Right atrium auricular region (tissue), 2 donors: ENCODE data around the gene NDUFB6. TPM values are rescaled to one million over a fixed set of nuclear protein-coding genes. Genes with fewer than 3 reads are reported as not detected.
"Not testable (repeated sequence)": the region's sequence is repeated elsewhere in the genome, so short reads cannot be mapped to it uniquely, and the experiment has no call there.

Experiments used
- DNase-seq: peaks from one replicate; pipeline ENCODE4 v3.0.0-alpha.2; 2019; ENCODE audit warnings: low spot score
- H3K27ac ChIP-seq, 2 donors: fragments of 200-600 bp; sonication (generic); 1 replicate in 1 of 2; 2 replicates in 1 of 2; pipeline ENCODE4 v1.5.1; 2016 to 2019
- H3K27me3 ChIP-seq, 2 donors: fragments of 200-600 bp; sonication (generic); one replicate each; pipeline versions ENCODE4 v1.5.1 to v1.6.0; 2017 to 2019
- H3K36me3 ChIP-seq: fragments of 200-600 bp; sonication (generic); one replicate; pipeline ENCODE4 v1.5.1; 2016
- H3K4me1 ChIP-seq, 2 donors: fragments of 200-600 bp; sonication (generic); one replicate each; pipeline versions ENCODE4 v1.5.1 to v1.6.0; 2017 to 2019
- H3K4me3 ChIP-seq, 2 donors: fragments of 200-600 bp; sonication (generic); 1 replicate in 1 of 2; 2 replicates in 1 of 2; pipeline ENCODE4 v1.5.1; 2017 to 2019; ENCODE audit warnings: mild to moderate bottlenecking in 1 of 2, moderate library complexity in 1 of 2
- H3K9me3 ChIP-seq, 2 donors: fragments of 200-600 bp; sonication (generic); one replicate each; pipeline ENCODE4 v1.5.1; 2019
- CTCF ChIP-seq, 2 donors: fragments of 200-600 bp; sonication (generic); IDR thresholded peaks; one replicate each; pipeline ENCODE4 v1.5.1; 2019; ENCODE audit warnings: antibody characterized with exemption in 2 of 2
- total RNA-seq, 2 donors: library from RNA; depleted of rRNA; stranded (reverse); fragments of >200 nt; gene quantifications; one replicate each; pipeline ENCODE4 v1.1.0, GENCODE V29; 2016

Gene NDUFB6
- total RNA-seq, 2 donors from 2014 or later, result 70.1 to 134 TPM

DNA sequence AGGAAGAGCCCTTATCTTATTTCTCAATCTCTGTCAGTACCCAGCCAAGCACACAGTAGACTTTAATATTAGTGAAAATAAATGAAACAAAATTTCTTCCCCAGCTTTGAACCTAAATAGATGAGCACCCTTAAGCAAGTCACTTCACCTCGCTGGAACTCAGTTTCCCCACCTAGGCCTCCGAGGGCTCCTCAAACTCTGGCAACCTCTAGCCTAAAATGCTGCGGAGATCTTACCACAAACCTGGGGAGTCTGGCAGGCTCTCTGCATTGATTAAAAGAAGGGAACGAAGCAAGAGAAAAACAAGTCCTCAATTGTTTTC, 47.3 kb downstream of the NDUFB6 start:
- Histone ChIP-seq H3K36me3 (no peaks in the 10 kb centered on the region), H3K27me3 (no peaks in the 10 kb centered on the region), H3K27ac (peak overlapping the region; percentile 83 to 88), H3K9me3 (peaks cover 0 to 3% of the 10 kb centered on the region in 2 donors), H3K4me1 (peaks cover 0 to 31% of the 10 kb centered on the region in 2 donors), H3K4me3 (peak overlapping the region; percentile 47 to 70)
- no peak for DNase-seq
- no peak for TF ChIP-seq CTCF (IDR thresholded peaks at IDR 0.05)

DNA sequence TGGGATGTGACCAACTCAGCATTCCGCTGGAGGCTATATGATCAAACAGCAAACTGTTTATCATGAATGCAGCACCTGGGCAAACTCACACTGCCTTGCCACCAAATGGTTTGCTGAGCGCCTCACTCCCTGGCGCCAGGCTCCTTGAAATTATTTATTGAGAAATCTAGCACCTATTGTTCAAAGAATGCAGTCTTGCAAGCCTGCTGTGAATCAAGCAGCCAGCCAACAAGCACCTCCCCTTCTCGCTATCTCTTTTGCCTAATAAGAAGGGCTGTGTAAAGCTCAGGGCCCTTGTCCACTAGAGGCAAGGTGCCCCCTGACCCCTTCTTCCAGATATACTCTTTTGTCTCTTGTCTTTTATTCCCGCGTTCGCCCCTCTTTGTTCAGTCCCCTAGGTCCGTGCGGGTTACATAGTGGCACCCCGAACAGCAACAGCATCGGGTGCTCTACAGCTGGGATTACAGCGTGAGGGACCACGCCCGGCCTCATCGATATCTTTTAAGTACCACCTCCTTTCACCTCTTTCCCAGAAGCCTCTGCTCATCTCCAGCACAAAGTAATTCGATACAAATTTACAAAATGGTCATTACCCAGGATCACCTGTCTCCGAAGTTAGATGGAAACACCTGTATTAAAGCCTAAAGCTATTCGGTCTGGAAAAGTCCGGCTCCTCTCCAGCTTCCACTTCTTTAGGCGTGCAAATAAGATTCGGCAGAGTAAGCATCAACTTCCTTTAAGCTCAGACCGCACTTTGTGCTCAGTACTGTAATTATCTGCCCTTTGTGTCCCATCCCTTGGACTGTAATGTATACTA, 47.9 kb downstream of the NDUFB6 start:
- peak overlapping the region; percentile 83 to 88 for H3K27ac ChIP-seq
- H3K27me3 ChIP-seq, result no peaks in the 10 kb centered on the region
- TF ChIP-seq CTCF (IDR thresholded peaks at IDR 0.05), result no peak
- peak overlapping the region; percentile 47 to 70 for H3K4me3 ChIP-seq
- H3K36me3 ChIP-seq, result no peaks in the 10 kb centered on the region
- H3K9me3 ChIP-seq, result no peaks in the 10 kb centered on the region
- DNase-seq, result no peak
- peaks cover 0 to 31% of the 10 kb centered on the region in 2 donors for H3K4me1 ChIP-seq

DNA sequence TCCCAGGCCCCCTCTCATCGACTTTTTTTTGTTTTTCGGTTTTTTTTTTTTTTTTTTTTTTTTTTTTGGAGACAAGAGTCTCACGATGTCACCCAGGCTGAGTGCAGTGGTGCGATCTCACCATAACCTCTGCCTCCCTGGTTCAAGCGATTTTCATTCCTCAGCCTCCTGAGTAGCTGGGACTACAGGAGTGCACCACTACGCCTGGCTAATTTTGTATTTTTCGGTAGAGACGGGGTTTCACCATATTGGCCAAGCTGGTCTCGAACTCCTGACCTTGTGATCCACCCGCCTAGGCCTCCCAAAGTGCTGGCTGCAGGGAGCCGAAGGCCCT, 48.4 kb downstream of the NDUFB6 start:
- H3K4me1 ChIP-seq, result peaks cover 0 to 31% of the 10 kb centered on the region in 2 donors
- not testable (repeated sequence) for DNase-seq, H3K9me3 ChIP-seq, H3K36me3 ChIP-seq, H3K27me3 ChIP-seq
- peak overlapping the region; percentile 47 to 70 for H3K4me3 ChIP-seq
- H3K27ac ChIP-seq, result peak overlapping the region in 1 of 2 donors; percentile 88

- TF ChIP-seq CTCF (IDR thresholded peaks at IDR 0.05), result no peak
- no peaks in the 10 kb centered on the region for H3K27me3 ChIP-seq
- peaks cover 0 to 31% of the 10 kb centered on the region in 2 donors for H3K4me1 ChIP-seq
- DNase-seq, result no peak
- H3K9me3 ChIP-seq, result no peaks in the 10 kb centered on the region
- no peak overlapping the region for H3K4me3 ChIP-seq
- no peaks in the 10 kb centered on the region for H3K36me3 ChIP-seq
- H3K27ac ChIP-seq, result no peak overlapping the region
These were observed 49.0 kb downstream of the NDUFB6 start for GRCh38 chr9:32523910-32524309.

- TF ChIP-seq CTCF (IDR thresholded peaks at IDR 0.05), result no peak
- Histone ChIP-seq H3K27me3 (no peaks in the 10 kb centered on the region), H3K36me3 (no peaks in the 10 kb centered on the region), H3K9me3 (no peaks in the 10 kb centered on the region), H3K4me3 (no peak overlapping the region), H3K4me1 (peaks cover 0 to 9% of the 10 kb centered on the region in 2 donors), H3K27ac (no peak overlapping the region)
- DNase-seq, result no peak
These were observed 54.7 kb downstream of the NDUFB6 start for GRCh38 chr9:32518276-32518675.

- Histone ChIP-seq H3K27ac (no peak overlapping the region), H3K4me3 (no peak overlapping the region), H3K27me3 (no peaks in the 10 kb centered on the region), H3K4me1 (peaks cover 0 to 5% of the 10 kb centered on the region in 2 donors), H3K9me3 (no peaks in the 10 kb centered on the region), H3K36me3 (no peaks in the 10 kb centered on the region)
- TF ChIP-seq CTCF (IDR thresholded peaks at IDR 0.05), result no peak
- no peak for DNase-seq
These were observed 56.7 kb downstream of the NDUFB6 start for GRCh38 chr9:32516241-32516640.
